Daoy (cell line): ENCODE results near the gene DDRGK1. TPM values are rescaled to one million over a fixed set of nuclear protein-coding genes. Genes with fewer than 3 reads are reported as not detected.
"Not testable (repeated sequence)": the region's sequence is repeated elsewhere in the genome, so short reads cannot be mapped to it uniquely, and the experiment has no call there.

Source experiments
- DNase-seq: peaks from one replicate; pipeline ENCODE4 v3.0.0-alpha.2; 2015; ENCODE audit warnings: low read depth
- total RNA-seq: library from RNA; depleted of rRNA; stranded (reverse); fragments of >200 nt; shearing (Covaris generic); gene quantifications from 2 replicates; pipeline ENCODE4 v1.2.3, GENCODE V29; 2014; rRNA removed

Gene DDRGK1
- total RNA-seq, 1 experiment from 2014 or later: 57.9 TPM

GRCh38 chr20:3164763-3165410 is 39.6 kb downstream of the DDRGK1 start:
- no peak for DNase-seq

- DNase-seq: no peak
Measured at GRCh38 chr20:3164043-3164762, 40.3 kb downstream of the DDRGK1 start.

- DNase-seq: no peak
Measured at GRCh38 chr20:3163099-3164042, 41.1 kb downstream of the DDRGK1 start.

- no peak for DNase-seq
Measured at GRCh38 chr20:3162080-3162611, 42.3 kb downstream of the DDRGK1 start.

- no peak for DNase-seq
Measured at GRCh38 chr20:3161316-3162079, 43.0 kb downstream of the DDRGK1 start.

GRCh38 chr20:3160418-3160817 is 44.1 kb downstream of the DDRGK1 start:
- DNase-seq: no peak

- DNase-seq: no peak
Measured at GRCh38 chr20:3158968-3159431, 45.5 kb downstream of the DDRGK1 start.

- no peak for DNase-seq
Measured at GRCh38 chr20:3157817-3158216, 46.7 kb downstream of the DDRGK1 start.

- no peak for DNase-seq
Measured at GRCh38 chr20:3156811-3157619, 47.5 kb downstream of the DDRGK1 start.

GRCh38 chr20:3152057-3152644 is 52.3 kb downstream of the DDRGK1 start:
- DNase-seq: not testable (repeated sequence)

- DNase-seq: no peak
Measured at GRCh38 chr20:3150908-3151307, 53.6 kb downstream of the DDRGK1 start.

- DNase-seq: no peak
Measured at GRCh38 chr20:3146732-3147341, 57.6 kb downstream of the DDRGK1 start.

GRCh38 chr20:3141757-3142156 is 62.7 kb downstream of the DDRGK1 start:
- no peak for DNase-seq

Other genes with a start within 250 kb of the DDRGK1 start
- not detected in 2 replicates for gene GNRH2, start 161.1 kb downstream of the DDRGK1 start, total RNA-seq
- 98.0 and 109 TPM in 2 replicates for gene MRPS26, start 158.6 kb downstream of the DDRGK1 start, total RNA-seq
- not detected in 2 replicates for gene OXT, start 133.1 kb downstream of the DDRGK1 start, total RNA-seq
- gene AVP, start 120.0 kb downstream of the DDRGK1 start, total RNA-seq: not detected in 2 replicates
- gene FASTKD5, start 44.8 kb downstream of the DDRGK1 start, total RNA-seq: 16.9 and 18.8 TPM in 2 replicates
- gene UBOX5, start 44.8 kb downstream of the DDRGK1 start, total RNA-seq: 2.0 and 3.0 TPM in 2 replicates
- 1.1 and 3.2 TPM in 2 replicates for gene LZTS3, start 31.1 kb downstream of the DDRGK1 start, total RNA-seq
- gene ITPA, start 4.8 kb upstream of the DDRGK1 start, total RNA-seq: 102 and 106 TPM in 2 replicates
- 0.34 and 0.57 TPM in 2 replicates for gene SLC4A11, start 34.5 kb upstream of the DDRGK1 start, total RNA-seq
- gene DNAAF9, start 203.0 kb upstream of the DDRGK1 start, total RNA-seq: 2.5 and 3.5 TPM in 2 replicates